ENCODE data around the gene EXOC3L4.

Gene EXOC3L4

GRCh38 chr14:103070971-103071542, 23.5 kb upstream of the EXOC3L4 start:
- peak; percentile 11 for DNase-seq

GRCh38 chr14:103071544-103072251, 22.8 kb upstream of the EXOC3L4 start:
- peak; percentile 68 for DNase-seq

- DNase-seq, result peak; percentile 66
Observed at GRCh38 chr14:103072595-103073366, 21.7 kb upstream of the EXOC3L4 start.

DNA sequence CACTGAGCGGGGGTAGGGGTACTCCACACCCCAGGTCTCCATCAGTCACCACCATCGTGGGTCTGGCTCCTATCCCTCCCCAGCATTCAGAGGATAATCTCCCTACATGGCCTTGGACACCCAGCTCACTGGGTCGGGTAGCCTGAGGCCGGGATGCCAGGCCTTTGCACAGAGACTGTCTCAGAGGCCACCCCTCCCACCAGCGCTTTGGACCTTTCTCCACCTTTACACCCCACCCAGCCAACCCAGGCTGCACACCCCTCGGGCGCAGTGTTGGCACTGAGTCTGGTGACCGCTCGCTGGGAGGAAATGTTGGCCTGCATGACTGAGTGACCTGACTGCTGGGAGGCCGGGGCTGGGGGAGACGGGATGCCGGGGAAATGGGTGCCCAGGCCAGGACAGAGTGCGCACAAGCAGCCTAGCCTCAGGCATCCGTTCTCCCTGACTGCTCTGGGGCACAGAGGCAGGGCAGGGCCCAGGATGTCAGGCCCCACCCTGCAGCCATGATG, 21.1 kb upstream of the EXOC3L4 start:
- no peak for DNase-seq

DNA sequence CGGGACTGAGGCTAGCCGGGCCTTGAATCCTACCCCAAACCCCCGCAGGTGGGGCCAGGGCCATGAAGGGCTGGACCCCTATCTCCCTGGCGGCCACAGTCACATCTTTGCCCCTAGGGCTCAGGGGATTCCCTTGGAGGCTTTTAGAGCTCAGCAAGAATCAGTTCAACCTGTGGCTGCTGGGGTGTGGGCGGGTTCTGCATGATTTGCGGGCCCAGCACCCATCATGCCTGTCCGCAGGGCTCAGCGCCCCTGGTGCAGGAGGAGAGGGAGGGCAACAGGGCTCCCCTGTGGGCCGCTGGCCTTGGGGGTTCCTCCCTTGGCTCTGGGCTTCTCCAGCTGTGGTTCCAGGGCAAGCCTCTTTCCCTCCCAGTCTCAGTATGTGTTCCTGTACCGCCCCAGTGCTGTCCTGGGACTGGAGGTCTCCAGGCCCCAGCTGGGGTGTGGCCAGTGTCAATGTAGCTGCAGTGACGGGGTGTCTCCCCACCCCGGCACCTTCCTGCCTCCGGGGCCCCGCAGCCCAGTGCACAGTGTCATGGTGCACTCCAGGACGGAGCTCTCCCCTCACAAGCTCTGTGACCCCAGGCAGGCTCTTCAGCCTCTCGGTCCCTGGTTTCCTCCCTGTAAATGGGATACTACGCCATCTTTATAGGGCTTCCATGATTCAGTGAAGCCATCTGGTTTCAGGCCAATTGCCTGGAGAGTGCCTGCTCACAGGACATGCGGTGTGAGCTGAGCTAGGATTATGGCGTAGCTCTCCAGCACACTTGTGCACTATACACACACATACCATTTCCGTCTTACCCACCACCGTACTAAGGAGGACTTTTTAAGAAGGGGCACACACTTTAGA, 20.4 kb upstream of the EXOC3L4 start:
- DNase-seq, result no peak

- DNase-seq, result peak; percentile 98
Observed at GRCh38 chr14:103074729-103075367, 19.7 kb upstream of the EXOC3L4 start.

- peak; percentile 79 for DNase-seq
Observed at GRCh38 chr14:103078420-103078749, 16.1 kb upstream of the EXOC3L4 start.

DNA sequence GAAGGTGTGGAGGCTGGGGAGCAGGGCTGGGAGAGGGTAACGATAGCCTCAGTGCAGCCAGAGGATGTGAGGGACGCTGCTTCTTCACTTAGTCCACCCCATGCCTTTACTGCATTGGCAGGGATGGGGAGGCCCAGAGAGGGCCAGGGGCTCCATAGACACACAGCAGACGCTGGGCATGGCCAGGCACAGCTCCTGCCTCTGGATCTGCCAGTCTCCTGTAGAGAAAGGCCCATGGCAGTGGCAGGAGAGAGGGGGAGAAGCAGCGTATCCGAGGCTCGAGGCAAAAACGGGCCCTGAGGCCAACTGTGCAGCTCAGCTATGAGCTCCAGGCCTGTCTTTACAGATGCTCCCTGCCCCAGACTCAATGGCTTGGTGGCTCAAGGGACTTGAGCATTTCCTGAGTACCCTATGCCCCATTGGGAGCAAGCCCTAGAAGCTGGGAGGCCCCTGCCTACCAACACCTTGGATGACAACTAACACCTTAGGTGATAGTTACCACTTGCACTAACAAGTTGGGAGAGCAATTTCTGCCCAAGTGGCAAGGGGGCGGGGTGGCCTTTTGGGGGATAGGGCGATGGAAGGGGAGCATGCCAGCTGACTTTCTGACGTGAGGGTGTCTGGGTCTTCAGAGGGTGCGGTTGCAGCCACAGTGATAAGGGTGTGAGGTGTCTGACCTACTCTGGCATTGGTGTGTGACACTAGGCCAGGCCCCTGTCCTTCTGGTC, 15.5 kb upstream of the EXOC3L4 start:
- DNase-seq, result no peak

DNA sequence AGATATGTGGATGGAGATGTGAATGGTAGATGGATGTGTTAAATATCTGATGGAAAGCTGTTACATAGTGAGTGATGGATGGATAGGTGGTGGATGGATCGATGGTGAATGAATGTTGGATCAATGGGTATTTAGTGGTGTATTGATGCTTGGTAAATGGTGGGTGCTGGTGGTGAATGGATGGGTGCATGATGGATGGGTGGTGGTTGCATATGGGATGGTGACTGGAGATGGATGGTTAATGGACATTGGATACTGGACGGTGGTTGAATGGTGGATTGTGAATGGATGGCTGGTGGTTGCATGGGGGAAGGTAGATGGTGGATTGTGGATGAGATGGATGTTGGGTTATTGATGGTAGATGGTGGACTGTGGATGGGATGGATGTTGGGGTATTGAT, 12.6 kb upstream of the EXOC3L4 start:
- no peak for DNase-seq

GRCh38 chr14:103084021-103084919, 10.3 kb upstream of the EXOC3L4 start, which contains the start of gene LBHD2:
Gene LBHD2, plus strand, starts transcription at chr14:103084210. Its CDS starts 1,803 bp downstream, at chr14:103086013.
- DNase-seq, result no peak

DNA sequence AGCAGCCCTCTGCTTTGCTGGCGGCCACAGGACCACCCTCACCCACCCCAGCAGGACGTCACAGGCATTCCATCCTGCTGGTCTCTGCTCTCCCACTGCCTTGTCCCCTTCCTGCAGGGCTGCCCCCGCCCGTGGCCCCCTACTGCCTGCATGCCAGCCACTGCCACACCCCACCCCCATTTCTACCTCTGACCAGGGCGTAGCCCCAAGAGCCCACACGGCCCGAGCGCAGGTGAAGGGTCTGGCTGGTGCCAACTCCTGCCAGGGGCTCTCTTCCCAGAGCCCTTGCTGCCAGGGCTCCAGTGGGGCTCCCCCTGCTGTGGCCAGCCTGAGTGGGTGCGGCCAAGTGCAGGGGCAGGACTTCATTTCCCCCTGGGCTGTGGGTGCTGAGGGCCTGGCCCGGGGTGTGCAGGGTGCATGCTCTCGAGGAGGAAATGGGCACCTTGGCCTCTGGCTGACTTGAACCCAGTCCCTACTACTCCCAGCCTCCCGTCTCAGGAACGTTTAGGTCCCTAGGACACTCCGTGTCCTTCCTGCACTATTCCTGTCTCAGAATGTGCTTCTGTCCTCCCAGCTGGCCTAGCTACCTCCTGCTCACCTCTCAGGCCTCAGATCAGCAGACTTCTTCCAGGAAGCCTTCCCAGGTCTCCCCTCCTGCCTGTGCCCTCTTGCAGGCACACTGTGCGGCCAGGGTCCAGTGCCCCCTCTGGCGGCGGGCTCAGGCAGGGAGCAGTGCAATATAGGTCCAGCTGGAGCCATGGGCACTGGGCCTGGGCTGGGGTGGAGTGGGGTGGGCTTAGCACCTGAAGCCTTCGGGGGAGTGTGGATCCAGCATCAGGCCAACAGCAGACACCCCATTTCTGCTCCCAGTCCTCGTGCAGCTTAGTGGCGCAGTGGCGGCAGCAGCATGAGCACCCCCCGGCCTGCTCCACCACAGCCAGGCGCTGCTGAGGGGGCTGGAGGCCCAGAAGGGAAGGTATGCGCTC, 9.1 kb upstream of the EXOC3L4 start:
- DNase-seq, result no peak

DNA sequence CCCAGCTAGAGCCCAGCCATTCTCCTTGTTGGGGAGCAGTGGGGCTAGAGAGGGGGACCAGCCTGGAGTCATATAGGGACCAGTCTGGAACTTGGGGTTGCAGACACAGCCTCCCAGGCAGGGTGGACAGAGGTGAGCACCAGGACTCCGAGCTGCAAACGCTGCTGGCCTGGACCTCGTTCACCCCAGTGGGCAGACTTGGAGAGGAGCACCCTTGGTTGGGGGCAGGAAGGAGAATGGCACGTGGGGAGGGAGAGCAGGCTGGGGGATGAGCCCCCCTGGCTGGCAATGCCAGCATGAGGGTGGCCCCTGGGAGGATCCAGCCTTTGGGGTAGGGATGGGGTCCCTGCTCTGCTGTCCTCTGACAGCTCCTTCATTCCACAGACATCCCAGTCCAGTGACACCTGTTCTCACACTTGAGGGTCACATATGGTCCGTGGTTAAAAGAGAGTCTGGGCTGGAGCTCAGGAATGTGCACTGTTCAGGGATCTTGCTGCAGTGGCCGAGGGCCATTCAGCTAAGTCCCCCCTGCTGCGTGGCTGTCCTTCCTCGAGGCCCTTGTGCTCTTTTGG, 7.7 kb upstream of the EXOC3L4 start:
- no peak for DNase-seq

GRCh38 chr14:103087343-103087835, 7.1 kb upstream of the EXOC3L4 start:
- no peak for DNase-seq

GRCh38 chr14:103088921-103089320, 5.6 kb upstream of the EXOC3L4 start:
- DNase-seq, result no peak

DNA sequence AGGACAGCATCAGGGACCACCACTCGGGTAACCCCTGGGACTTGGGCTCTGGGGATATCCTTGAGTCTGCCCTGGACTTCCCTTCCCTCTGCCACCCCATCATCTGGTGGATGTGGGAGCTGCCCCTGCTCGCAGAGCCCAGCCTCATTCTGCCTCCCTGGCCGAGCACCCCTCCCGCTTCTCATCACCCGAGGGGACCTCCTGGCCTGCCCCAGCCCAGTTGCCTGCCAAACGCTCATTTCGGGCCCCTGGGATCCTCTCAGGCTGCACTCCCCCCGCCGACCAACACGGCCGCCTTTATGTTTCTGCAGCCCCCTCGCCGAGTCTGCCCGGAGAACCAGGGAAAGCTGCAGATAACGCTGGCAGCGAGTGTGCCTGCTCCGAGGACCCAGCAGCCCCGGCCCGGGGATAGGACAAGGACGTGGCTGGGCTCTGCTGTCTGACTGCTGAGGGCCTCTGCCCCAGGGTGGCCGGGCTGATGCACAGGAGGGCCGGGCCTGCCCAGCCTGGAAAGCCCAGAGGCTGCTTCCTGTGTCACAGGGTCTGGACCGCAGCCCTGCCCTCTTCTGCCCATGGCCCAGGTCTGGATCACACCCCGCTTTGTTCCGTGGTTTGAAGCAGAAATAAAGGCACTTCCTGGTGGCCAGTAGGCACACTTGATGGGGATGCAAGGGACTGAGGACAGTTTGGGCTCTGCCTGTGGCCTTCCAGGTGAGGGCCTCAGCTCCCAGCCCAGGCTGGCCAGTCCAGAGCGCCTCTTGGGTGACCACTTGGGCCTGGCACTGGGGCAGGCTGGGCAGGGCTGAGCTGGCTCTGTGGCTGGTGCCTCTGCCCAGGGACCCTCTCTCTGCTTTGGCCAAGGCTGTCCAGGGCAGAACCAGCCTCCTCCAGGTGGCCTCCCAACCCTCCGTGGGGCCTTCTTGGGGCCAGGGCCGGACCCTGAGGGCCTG, 4.9 kb upstream of the EXOC3L4 start:
- DNase-seq, result no peak

GRCh38 chr14:103090481-103091020, 4.0 kb upstream of the EXOC3L4 start:
- no peak for DNase-seq
